ENCODE results near the gene CHD9.
"Not testable (repeated sequence)": the region's sequence is repeated elsewhere in the genome, so short reads cannot be mapped to it uniquely, and the experiment has no call there.

CHD9 gene

GRCh38 chr16:53142823-53143568, 88.2 kb downstream of the CHD9 start:
- no peak for DNase-seq

- DNase-seq = no peak
These were observed 92.8 kb downstream of the CHD9 start for GRCh38 chr16:53147500-53148065.

- DNase-seq = no peak
These were observed 96.0 kb downstream of the CHD9 start for GRCh38 chr16:53150769-53151168.

GRCh38 chr16:53152329-53152728, 97.5 kb downstream of the CHD9 start:
- DNase-seq = no peak

GRCh38 chr16:53153130-53153529, 98.3 kb downstream of the CHD9 start:
- no peak for DNase-seq

- DNase-seq = no peak
These were observed 99.7 kb downstream of the CHD9 start for GRCh38 chr16:53154513-53154912.

GRCh38 chr16:53156516-53156915, 101.7 kb downstream of the CHD9 start:
- no peak for DNase-seq

- DNase-seq = no peak
These were observed 105.1 kb downstream of the CHD9 start for GRCh38 chr16:53159781-53160436.

- no peak for DNase-seq
These were observed 111.3 kb downstream of the CHD9 start for GRCh38 chr16:53166099-53166498.

GRCh38 chr16:53168744-53169143, 114.0 kb downstream of the CHD9 start:
- no peak for DNase-seq

- no peak for DNase-seq
These were observed 117.7 kb downstream of the CHD9 start for GRCh38 chr16:53172517-53172916.

- no peak for DNase-seq
These were observed 120.3 kb downstream of the CHD9 start for GRCh38 chr16:53175118-53175517.

GRCh38 chr16:53176434-53176833, 121.6 kb downstream of the CHD9 start:
- no peak for DNase-seq

- no peak for DNase-seq
These were observed 128.7 kb downstream of the CHD9 start for GRCh38 chr16:53183442-53183841.

GRCh38 chr16:53185741-53186140, 130.9 kb downstream of the CHD9 start:
- not testable (repeated sequence) for DNase-seq

GRCh38 chr16:53187775-53188174, 133.0 kb downstream of the CHD9 start:
- DNase-seq = no peak

GRCh38 chr16:53191413-53191812, 136.6 kb downstream of the CHD9 start:
- no peak for DNase-seq

GRCh38 chr16:53198933-53199332, 144.1 kb downstream of the CHD9 start:
- DNase-seq = no peak

- no peak for DNase-seq
These were observed 147.1 kb downstream of the CHD9 start for GRCh38 chr16:53201900-53202299.

- no peak for DNase-seq
These were observed 147.6 kb downstream of the CHD9 start for GRCh38 chr16:53202398-53202797.

- DNase-seq = no peak
These were observed 153.3 kb downstream of the CHD9 start for GRCh38 chr16:53207810-53208752.

GRCh38 chr16:53209429-53209828, 154.6 kb downstream of the CHD9 start:
- DNase-seq = no peak

GRCh38 chr16:53209877-53210276, 155.1 kb downstream of the CHD9 start:
- DNase-seq = no peak
